ENCODE results near the gene PCDHA9. TPM values are rescaled to one million over a fixed set of nuclear protein-coding genes. Genes with fewer than 3 reads are reported as not detected.
"Not testable (repeated sequence)": the region's sequence is repeated elsewhere in the genome, so short reads cannot be mapped to it uniquely, and the experiment has no call there.

PCDHA9 gene
- 0.99 TPM in 1 of 2 replicates, not detected in the other for total RNA-seq

GRCh38 chr5:140848139-140849102, at the start of gene PCDHA9:
Gene PCDHA9 (plus strand): TSS chr5:140848382. CDS start chr5:140848496, 114 bp downstream.
- not testable (repeated sequence) for DNase-seq (ENCODE audit: low read depth)

- peak; percentile 9 for DNase-seq (ENCODE audit: low read depth)
These were observed 47.2 kb upstream of the PCDHA9 start, which contains the start of gene PCDHA3 for GRCh38 chr5:140800816-140801493. Gene PCDHA3 (plus strand): TSS chr5:140801057.

GRCh38 chr5:140801494-140801841, 46.7 kb upstream of the PCDHA9 start:
- DNase-seq (ENCODE audit: low read depth): no peak

GRCh38 chr5:140802381-140802780, 45.8 kb upstream of the PCDHA9 start:
- not testable (repeated sequence) for DNase-seq (ENCODE audit: low read depth)

GRCh38 chr5:140802781-140803271, 45.4 kb upstream of the PCDHA9 start:
- DNase-seq (ENCODE audit: low read depth): no peak

- peak; percentile 21 for DNase-seq (ENCODE audit: low read depth)
These were observed 41.1 kb upstream of the PCDHA9 start, which contains the start of gene PCDHA4 for GRCh38 chr5:140806834-140807775. Gene PCDHA4 (plus strand): TSS chr5:140807068.

GRCh38 chr5:140808241-140808888, 39.8 kb upstream of the PCDHA9 start:
- DNase-seq (ENCODE audit: low read depth): not testable (repeated sequence)

GRCh38 chr5:140808889-140809291, 39.3 kb upstream of the PCDHA9 start:
- no peak for DNase-seq (ENCODE audit: low read depth)

GRCh38 chr5:140821375-140822280, 26.6 kb upstream of the PCDHA9 start, which contains the start of gene PCDHA5:
Gene PCDHA5 (plus strand): TSS chr5:140821613.
- no peak for DNase-seq (ENCODE audit: low read depth)

- no peak for DNase-seq (ENCODE audit: low read depth)
These were observed 25.9 kb upstream of the PCDHA9 start for GRCh38 chr5:140822281-140822629.

GRCh38 chr5:140822969-140823368, 25.2 kb upstream of the PCDHA9 start:
- DNase-seq (ENCODE audit: low read depth): not testable (repeated sequence)

- no peak for DNase-seq (ENCODE audit: low read depth)
These were observed 24.7 kb upstream of the PCDHA9 start for GRCh38 chr5:140823475-140823874.

GRCh38 chr5:140827704-140828361, 20.3 kb upstream of the PCDHA9 start, which contains the start of gene PCDHA6:
Gene PCDHA6 (plus strand): TSS chr5:140827960. CDS start chr5:140828092, 132 bp downstream.
- DNase-seq (ENCODE audit: low read depth): no peak

GRCh38 chr5:140828362-140828737, 19.8 kb upstream of the PCDHA9 start:
- DNase-seq (ENCODE audit: low read depth): no peak

- DNase-seq (ENCODE audit: low read depth): not testable (repeated sequence)
These were observed 18.4 kb upstream of the PCDHA9 start for GRCh38 chr5:140829511-140830501.

GRCh38 chr5:140833993-140834392, 14.2 kb upstream of the PCDHA9 start, which contains the start of gene PCDHA7:
Gene PCDHA7 (plus strand): TSS chr5:140834269. CDS start chr5:140834384, 115 bp downstream.
- peak; percentile 6 for DNase-seq (ENCODE audit: low read depth)

- not testable (repeated sequence) for DNase-seq (ENCODE audit: low read depth)
These were observed 13.7 kb upstream of the PCDHA9 start for GRCh38 chr5:140834439-140835008.
